K562 (cell line): Measurements from ENCODE around the gene AFAP1. TPM values are rescaled to one million over a fixed set of nuclear protein-coding genes. Genes with fewer than 3 reads are reported as not detected.

Experiments
- ATAC-seq: fragments of 200-7000 bp; cut with Tn5 transposase; 3 replicates; pipeline ENCODE4 v1.9.1; 2020; ENCODE audit warnings: moderate library complexity
- BruUV-seq: library from RNA; stranded (reverse); fragments of 400-500 nt; replicated peaks from 2 replicates; lab custom pipeline; 2021; lab: Mats Ljungman, UMichigan
- CTCF ChIA-PET: fragments of 300-600 bp; formaldehyde crosslinking; extraction: SDS; loops from one replicate; lab custom pipeline; 2021; ENCODE audit warnings: low intra/inter-chr PET ratio; lab: Yijun Ruan, JAX
- POLR2A ChIA-PET: fragments of 300-600, 350-650 bp; sonication (Branson Sonifier 250); formaldehyde crosslinking; extraction: SDS; loops from one replicate; lab custom pipeline; 2021; ENCODE audit warnings: antibody characterized with exemption, inconsistent platforms; lab: Yijun Ruan, JAX
- DNase-seq, 4 experiments: peaks; one replicate each; pipeline versions ENCODE4 v3.0.0 to v3.0.0-alpha.2; 2011 to 2018; ENCODE audit warnings: low spot score in 3 of 4, mixed read lengths in 3 of 4; ENCODE audit errors: extremely low read depth in 1 of 4
- FAIRE-seq: peaks from 2 replicates; lab custom pipeline; 2011; peaks lifted over from hg19 to GRCh38; lab: Jason Lieb, UNC
- H2AFZ ChIP-seq: 2 replicates; pipeline ENCODE4 v1.6.0; 2011; ENCODE audit warnings: low read depth, low read length, control low read depth, inconsistent platforms
- H3K27ac ChIP-seq: fragments of 200-600 bp; 3 replicates; pipeline ENCODE4 v1.8.0; 2011; ENCODE audit warnings: low read depth, mild to moderate bottlenecking, control low read depth, inconsistent platforms, low read length, moderate library complexity, mixed read lengths; ENCODE audit errors: extremely low read depth
- H3K27me3 ChIP-seq, 2 experiments: fragments of 300-600 bp in 1 of 2; 2 replicates in 1 of 2; 3 replicates in 1 of 2; pipeline versions ENCODE4 v1.6.0 to v1.8.0; 2011; ENCODE audit warnings: inconsistent platforms in 2 of 2, low read length in 2 of 2, mild to moderate bottlenecking in 1 of 2, mixed read lengths in 1 of 2, moderate library complexity in 1 of 2; ENCODE audit not compliant: control insufficient read depth in 2 of 2, insufficient read depth in 2 of 2
- H3K36me3 ChIP-seq: fragments of 300-600 bp; 3 replicates; pipeline ENCODE4 v1.8.0; 2011; ENCODE audit warnings: mild to moderate bottlenecking, low read length, inconsistent platforms; ENCODE audit not compliant: control insufficient read depth, insufficient read depth
- H3K4me1 ChIP-seq, 2 experiments: fragments of 200-600 bp in 1 of 2; replicated peaks in 1 of 2; 2 replicates in 1 of 2; 3 replicates in 1 of 2; pipeline versions ENCODE4 v1.5.1 to v1.8.0; 2011; ENCODE audit warnings: inconsistent platforms in 2 of 2, low read length in 2 of 2, mild to moderate bottlenecking in 1 of 2, mixed read lengths in 1 of 2, moderate library complexity in 1 of 2; ENCODE audit not compliant: control insufficient read depth in 2 of 2, insufficient read depth in 2 of 2
- H3K4me2 ChIP-seq: 2 replicates; pipeline ENCODE4 v1.6.1; 2011; ENCODE audit warnings: low read length, control low read depth, inconsistent platforms, mixed read lengths; ENCODE audit not compliant: insufficient read depth
- H3K4me3 ChIP-seq: fragments of 200-600 bp; sonication (generic), shearing (Covaris generic); 2 replicates; pipeline ENCODE4 v1.5.1; 2016; ENCODE audit warnings: control low read depth, inconsistent platforms
- H3K79me2 ChIP-seq: fragments of 200-600 bp; 3 replicates; pipeline ENCODE4 v1.8.0; 2011; ENCODE audit warnings: low read length, inconsistent platforms; ENCODE audit not compliant: control insufficient read depth, insufficient read depth
- H3K9ac ChIP-seq, 2 experiments: 2 replicates each; pipeline versions ENCODE4 v1.6.0 to v1.6.1; 2011; ENCODE audit warnings: low read depth in 2 of 2, low read length in 2 of 2, control low read depth in 1 of 2, inconsistent platforms in 1 of 2, mild to moderate bottlenecking in 1 of 2, mixed read lengths in 1 of 2; ENCODE audit not compliant: insufficient read depth in 1 of 2
- H3K9me1 ChIP-seq: one replicate; pipeline ENCODE4 v1.6.0; 2011; ENCODE audit warnings: inconsistent platforms, mild to moderate bottlenecking, low read length, moderate library complexity; ENCODE audit not compliant: control insufficient read depth, insufficient read depth
- H3K9me3 ChIP-seq: replicated peaks from 2 replicates; pipeline ENCODE4 v1.5.1; 2011; ENCODE audit warnings: low read depth, low read length, inconsistent platforms; ENCODE audit not compliant: control insufficient read depth, insufficient read depth
- H4K20me1 ChIP-seq: replicated peaks from 2 replicates; pipeline ENCODE4 v1.6.1; 2011; ENCODE audit warnings: low read length, inconsistent platforms, mixed read lengths; ENCODE audit not compliant: control insufficient read depth, insufficient read depth
- BRF1 ChIP-seq: IDR thresholded peaks from 3 replicates; pipeline ENCODE4 v1.6.1; 2011; ENCODE audit warnings: borderline replicate concordance, mild to moderate bottlenecking; ENCODE audit not compliant: insufficient read length; ENCODE audit errors: extremely low read depth
- ILK ChIP-seq: fragments of 450-650 bp; IDR thresholded peaks from 2 replicates; pipeline ENCODE4 v1.6.1; 2016; ENCODE audit warnings: missing genetic modification characterization, low read depth, mild to moderate bottlenecking, missing compliant biosample characterization, moderate library complexity, borderline replicate concordance
- NR2C1 ChIP-seq, 2 experiments: fragments of 450-650 bp; IDR thresholded peaks; 2 replicates each; pipeline ENCODE4 v1.6.1; 2017; ENCODE audit warnings: mild to moderate bottlenecking in 2 of 2, antibody characterized with exemption in 1 of 2, inconsistent platforms in 1 of 2, missing compliant biosample characterization in 1 of 2, missing genetic modification characterization in 1 of 2
- ZNF354B ChIP-seq: fragments of 250-450 bp; sonication (Bioruptor Pico); IDR thresholded peaks from 2 replicates; pipeline ENCODE4 v1.4.0; 2020
- ZNF57 ChIP-seq: fragments of 450-650 bp; formaldehyde crosslinking; IDR thresholded peaks from 2 replicates; pipeline ENCODE4 v1.4.0; 2020; ENCODE audit warnings: mild to moderate bottlenecking, moderate library complexity
- WGBS: fragments of 100-300 bp; shearing (Covaris generic); methylation state at CpG from one replicate; pipeline ENCODE4 v1.1.6; 2016; ENCODE audit warnings: low coverage, mixed read lengths; ENCODE audit not compliant: insufficient coverage; ENCODE audit errors: missing lambda C conversion rate; 5-methylcytosine and 5-hydroxymethylcytosine counted together
- in situ Hi-C: fragments of 300-500 bp; cut with MboI; formaldehyde crosslinking; loops from 4 replicates; pipeline ENCODE4 v1.15.0; 2018; ENCODE audit warnings: inconsistent platforms, mixed read lengths
- intact Hi-C: fragments of 100-400 bp; cut with micrococcal nuclease; formaldehyde crosslinking; loops from 2 replicates; pipeline ENCODE4 v1.14.2; 2022
- polyA plus RNA-seq, 8 experiments: library from polyadenylated mRNA; depleted of rRNA in 4 of 8; stranded (reverse) in 5 of 8; unstranded in 3 of 8; fragments of >200 nt; fragmentation: Nextera tagmentation in 2 of 8; fragmentation: Illumina TruSeq in 1 of 8; extraction: Ambion mirVana in 2 of 8; extraction: Trizol in 1 of 8; gene quantifications; 2 replicates each; pipeline versions ENCODE4 v1.2.1 to v1.2.3, GENCODE V29; 2011 to 2014; ENCODE audit warnings: inconsistent platforms in 1 of 8, missing spikeins in 1 of 8
- total RNA-seq, 7 experiments: library from RNA; depleted of rRNA in 6 of 7; stranded (reverse); fragments of >200 nt in 6 of 7; fragmentation: Illumina TruSeq in 2 of 7; extraction: Trizol in 2 of 7; gene quantifications; 2 replicates each; pipeline versions ENCODE4 v1.2.1 to v1.2.3, GENCODE V29; 2011 to 2021; ENCODE audit warnings: low replicate concordance in 1 of 7

Gene AFAP1
- total and polyA plus RNA-seq, 9 of the 15 experiments (the other 6 are each of a cell fraction or from before 2014, with no cell fraction given): 0.07 to 0.42 (median 0.12) TPM; not detected in 1

DNA sequence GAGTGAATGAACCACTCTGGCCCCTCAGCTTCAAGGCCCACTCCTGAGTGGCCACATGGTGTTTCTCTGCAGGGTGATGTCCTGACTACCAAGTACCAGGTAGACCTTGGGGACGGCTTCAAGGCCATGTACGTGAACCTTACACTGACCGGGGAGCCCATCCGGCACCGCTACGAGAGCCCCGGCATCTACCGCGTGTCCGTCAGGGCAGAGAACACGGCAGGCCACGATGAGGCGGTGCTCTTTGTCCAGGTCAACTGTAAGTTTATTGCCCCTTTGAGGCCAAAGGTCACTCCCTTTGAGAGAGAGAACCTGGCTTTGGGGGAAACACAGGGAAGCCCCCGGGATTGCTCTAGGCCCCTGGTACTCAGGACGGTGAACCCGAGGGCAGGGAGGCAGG, 216.0 kb downstream of the AFAP1 start:
- TF ChIP-seq ZNF354B (no peak), ZNF57 (CRISPR knock-in tag) (no peak), ILK (tag) (no peak), NR2C1 (IDR thresholded peaks at IDR 0.05) (no peak), NR2C1 (tag; IDR thresholded peaks at IDR 0.05) (no peak), BRF1 (no peak)
- Histone ChIP-seq H3K27ac (no peak overlapping the region), H3K27me3 (peaks cover 18 to 29% of the 10 kb centered on the region in 2 experiments), H3K79me2 (no peaks in the 10 kb centered on the region), H3K9me1 (peaks cover 2% of the 10 kb centered on the region), H3K36me3 (no peaks in the 10 kb centered on the region), H3K4me2 (no peak overlapping the region), H3K9me3 (no peaks in the 10 kb centered on the region), H4K20me1 (peaks cover 7% of the 10 kb centered on the region; the same call in 1 of the 2 replicates), H3K4me3 (no peak overlapping the region), H3K4me1 (peaks cover 0 to 10% of the 10 kb centered on the region in 2 experiments; a peak in 1 of 5 replicates), H3K9ac (no peak overlapping the region), H2AFZ (no peak overlapping the region)
- 15% methylated on average over 16 of the region's 16 CpGs for WGBS
- ChIA-PET POLR2A (no interaction called here), CTCF (no interaction called here)
- FAIRE-seq (no peak), DNase-seq (no peak), ATAC-seq (no peak)
- BruUV-seq: no TSS peak
- in situ Hi-C loops (no loop called here), intact Hi-C loops (loop anchor here (5.0 kb wide), 1 partner anchor 79 kb away; no protein-coding TSS in a partner anchor)
